Brain pericyte (primary cell): ENCODE measurements around the gene SMARCD2.
"Not testable (repeated sequence)": the region's sequence is repeated elsewhere in the genome, so short reads cannot be mapped to it uniquely, and the experiment has no call there.

Experiments used
- DNase-seq: peaks from one replicate; pipeline ENCODE4 v3.0.0-alpha.2; 2012; ENCODE audit warnings: low read depth, low spot score

Gene SMARCD2

DNA sequence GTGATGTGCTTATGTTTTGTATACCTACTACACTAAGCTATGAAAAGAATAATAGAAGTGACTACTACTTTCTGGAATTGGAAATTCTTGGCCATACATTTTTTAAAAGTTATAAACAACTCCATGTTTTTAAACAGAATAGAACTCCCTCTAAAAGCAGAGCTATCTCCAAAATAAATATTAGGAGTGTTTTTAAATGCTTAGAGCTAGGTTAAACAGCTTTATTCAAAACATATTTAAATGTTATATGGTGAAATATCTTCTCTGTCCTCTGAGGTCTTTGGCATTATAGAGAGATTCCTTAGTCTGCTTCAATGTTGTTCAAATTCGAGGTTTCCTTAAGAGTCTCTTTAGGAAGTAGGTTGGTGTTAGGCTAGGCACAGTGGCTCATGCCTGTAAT, 38.2 kb downstream of the SMARCD2 start:
- DNase-seq: no peak

GRCh38 chr17:63800783-63801182, 41.7 kb downstream of the SMARCD2 start:
- no peak for DNase-seq

DNA sequence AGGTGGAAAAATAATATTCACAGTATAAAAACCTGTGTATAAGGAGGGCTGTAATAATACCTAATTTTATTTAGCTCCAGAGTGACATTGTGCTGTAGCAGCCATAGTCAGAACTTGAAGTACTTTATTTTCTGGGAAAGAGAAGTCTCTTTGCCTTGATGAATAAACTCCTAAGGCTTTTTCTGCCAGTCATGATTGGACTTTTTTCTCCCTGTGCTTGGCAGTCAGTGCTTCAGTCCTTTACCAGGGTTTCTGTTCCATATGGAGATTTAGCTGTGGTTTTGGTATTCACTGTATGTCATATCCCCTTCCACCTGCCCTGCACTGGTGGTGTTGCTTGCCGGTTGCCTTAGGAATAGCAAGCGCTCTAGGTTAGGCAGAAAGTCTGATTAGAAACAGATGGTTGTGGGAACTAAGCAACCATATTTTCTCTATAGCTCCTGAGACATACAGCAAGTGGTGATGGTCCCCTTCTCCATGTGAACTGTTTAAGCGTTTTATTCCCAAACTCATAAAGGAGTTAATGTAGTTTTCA, 43.8 kb downstream of the SMARCD2 start:
- DNase-seq: no peak

DNA sequence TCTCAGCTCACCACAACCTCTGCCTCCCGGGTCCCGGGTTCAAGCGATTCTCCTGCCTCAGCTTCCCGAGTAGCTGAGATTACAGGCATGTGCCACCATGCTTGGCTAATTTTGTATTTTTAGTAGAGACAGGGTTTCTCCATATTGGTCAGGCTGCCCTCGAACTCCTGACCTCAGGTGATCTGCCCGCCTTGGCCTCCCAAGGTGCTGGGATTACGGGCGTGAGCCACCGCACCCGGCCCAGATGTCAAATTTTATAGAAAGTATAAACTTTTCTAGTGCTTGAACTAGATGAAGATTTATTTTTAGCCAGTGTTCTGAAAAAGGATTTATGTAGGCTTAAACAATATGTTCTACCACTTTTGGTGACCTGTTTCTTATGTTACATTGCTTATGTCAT, 46.1 kb downstream of the SMARCD2 start:
- not testable (repeated sequence) for DNase-seq

GRCh38 chr17:63792055-63792729, 50.3 kb downstream of the SMARCD2 start:
- DNase-seq: no peak

DNA sequence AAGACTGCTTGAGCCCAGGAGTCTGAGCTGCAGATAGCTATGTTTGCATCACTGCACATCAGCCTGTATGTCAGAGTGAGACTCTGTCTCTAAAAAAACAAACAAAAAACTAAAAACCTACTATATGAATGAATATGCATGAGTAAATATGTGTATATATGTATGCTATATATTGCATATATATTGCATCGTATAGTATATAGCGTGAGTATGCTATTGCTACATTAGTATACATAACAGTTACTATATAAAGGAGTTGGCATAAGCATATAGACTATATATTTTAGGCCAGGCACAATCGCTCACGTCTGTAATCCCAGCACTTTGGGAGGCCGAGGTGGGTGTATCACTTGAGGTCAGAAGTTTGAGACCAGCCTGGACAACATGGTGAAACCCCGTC, 52.4 kb downstream of the SMARCD2 start:
- no peak for DNase-seq

- no peak for DNase-seq
Observed at GRCh38 chr17:63786971-63787711, 55.3 kb downstream of the SMARCD2 start.

DNA sequence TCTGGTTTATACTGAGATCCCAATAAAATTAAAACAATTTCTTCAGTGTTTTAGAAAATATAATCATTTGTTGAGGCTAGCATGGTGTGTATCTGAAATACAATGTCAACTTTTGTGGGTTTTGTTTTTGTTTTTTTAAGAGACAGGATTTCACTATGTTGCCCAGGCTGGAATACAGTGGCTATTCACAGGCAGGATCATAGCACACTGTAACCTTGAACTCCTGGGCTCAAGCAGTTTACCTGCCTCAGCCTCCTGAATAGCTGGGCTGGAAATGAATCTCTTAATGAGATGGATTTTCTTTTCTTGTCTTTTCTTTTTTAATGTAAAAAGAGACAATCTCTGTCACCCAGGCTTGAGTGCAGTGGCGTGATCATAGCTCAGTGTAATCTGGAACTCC, 56.4 kb downstream of the SMARCD2 start:
- no peak for DNase-seq

GRCh38 chr17:63785556-63785955, 56.9 kb downstream of the SMARCD2 start:
- DNase-seq: no peak

DNA sequence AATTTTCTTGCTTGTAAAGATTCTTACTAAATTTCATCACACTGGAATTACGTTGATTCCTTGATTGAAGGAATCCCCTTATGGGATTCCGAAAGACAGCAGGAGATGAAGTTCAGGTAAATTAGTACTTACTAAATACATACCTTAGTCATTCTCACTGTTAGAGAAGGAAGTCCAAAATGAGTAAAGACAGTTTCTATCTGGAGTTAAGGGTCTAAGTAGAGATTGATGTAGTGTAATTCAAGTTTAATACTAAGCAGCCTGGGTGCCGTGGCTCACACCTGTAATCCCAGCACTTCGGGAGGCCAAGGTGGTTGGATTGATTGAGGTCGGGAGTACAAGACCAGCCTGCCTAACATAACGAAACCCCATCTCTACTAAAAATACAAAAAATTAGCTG, 59.0 kb downstream of the SMARCD2 start:
- DNase-seq: no peak
